ENCODE results near the gene CAMTA1.
"Not testable (repeated sequence)": the region's sequence is repeated elsewhere in the genome, so short reads cannot be mapped to it uniquely, and the experiment has no call there.

CAMTA1 gene

DNA sequence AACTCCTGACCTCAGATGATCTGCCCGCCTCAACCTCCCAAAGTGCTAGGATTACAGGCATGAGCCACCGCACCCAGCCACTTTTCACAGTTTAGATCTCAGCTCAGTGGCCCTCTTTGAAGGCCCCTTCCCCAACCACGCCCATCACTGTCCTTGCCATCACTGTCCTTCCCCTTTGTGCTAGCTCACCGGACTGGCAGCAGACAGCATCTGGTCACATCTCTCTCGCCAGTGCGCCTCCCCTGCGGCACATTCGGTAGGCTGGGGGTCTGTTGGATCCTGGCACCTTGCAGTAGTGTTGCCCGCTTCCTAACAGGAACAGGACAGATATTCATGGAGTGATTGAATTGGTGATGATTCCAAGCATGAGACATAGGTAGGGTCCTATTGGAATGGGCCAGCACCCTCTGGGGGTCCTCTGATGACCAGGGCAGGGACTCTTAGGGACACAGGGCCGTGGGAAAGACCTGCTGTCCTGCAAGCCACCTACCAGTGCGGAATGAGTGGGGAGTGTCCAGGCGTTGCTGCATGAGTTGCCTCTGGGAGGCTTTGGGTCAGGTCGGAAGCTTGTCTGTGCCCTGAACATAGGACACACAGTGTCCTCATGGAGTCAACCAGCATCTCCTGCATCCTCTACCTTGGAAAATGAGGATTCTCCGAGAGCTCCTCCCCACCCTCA, 807.0 kb downstream of the CAMTA1 start:
- no peak for DNase-seq (ENCODE audit: low read depth in 2 of 2, low spot score in 1 of 2)

DNA sequence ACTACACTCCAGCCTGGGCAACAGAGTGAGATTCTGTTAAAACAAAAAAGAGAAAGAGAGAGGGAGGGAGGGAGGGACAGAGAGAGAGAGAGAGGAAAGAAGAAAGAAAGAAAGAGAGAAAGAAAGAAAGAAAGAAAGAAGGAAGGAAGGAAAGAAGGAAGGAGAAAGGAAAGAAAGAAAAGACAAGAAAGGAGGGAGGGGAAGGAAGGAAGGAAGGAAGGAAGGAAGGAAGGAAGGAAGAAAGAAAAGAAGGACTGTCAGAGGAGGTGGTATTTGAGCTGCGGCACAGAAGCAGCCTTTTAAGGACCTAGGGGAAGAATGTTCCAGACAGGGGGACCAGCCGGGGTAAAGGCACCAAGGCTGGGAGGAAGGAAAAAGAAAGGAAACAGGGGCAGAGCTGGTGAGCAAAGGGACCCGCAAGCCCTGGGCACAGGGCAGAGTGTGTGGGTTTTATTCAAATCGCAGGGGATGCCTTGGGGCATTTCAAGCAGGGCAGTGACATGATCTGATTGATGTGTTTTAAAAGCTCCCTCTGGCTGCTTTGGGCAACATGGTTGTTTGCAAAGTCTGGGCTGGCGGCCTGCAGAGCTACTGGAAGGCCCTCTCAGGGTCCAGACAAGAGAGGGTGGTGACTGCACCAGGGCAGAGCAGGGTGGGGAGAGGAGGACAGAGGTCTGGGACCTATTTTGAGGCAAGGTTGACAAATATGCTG, 808.9 kb downstream of the CAMTA1 start:
- DNase-seq (ENCODE audit: low read depth in 2 of 2, low spot score in 1 of 2): no peak

DNA sequence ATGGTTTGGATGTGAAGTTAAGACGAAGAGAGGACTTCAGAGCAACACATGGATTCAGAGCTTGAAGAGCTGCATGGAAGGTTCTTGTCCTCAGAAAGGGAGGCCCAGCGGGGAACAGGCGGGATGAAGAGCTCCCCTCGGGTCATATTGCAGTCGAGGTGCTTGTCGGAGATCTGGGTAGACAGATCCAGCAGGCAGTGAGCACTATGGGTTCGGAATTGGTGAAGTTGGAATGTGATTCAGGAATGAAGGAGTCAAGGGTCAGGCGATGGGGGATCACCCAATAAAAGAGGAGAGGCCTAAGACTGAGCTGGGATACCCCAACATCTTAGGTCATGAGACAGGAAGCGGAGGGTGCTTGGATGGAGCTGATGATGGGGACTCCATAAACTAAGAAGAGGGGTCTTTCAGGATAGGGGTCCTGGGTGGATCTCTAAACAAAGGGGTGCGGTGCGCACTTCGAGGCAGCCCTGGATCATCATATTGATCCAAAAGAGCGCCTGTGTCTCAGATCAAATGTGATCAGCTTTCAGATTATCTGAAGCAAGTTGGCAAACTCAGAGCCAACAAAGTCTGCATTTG, 809.6 kb downstream of the CAMTA1 start:
- no peak for DNase-seq (ENCODE audit: low read depth in 2 of 2, low spot score in 1 of 2)

DNA sequence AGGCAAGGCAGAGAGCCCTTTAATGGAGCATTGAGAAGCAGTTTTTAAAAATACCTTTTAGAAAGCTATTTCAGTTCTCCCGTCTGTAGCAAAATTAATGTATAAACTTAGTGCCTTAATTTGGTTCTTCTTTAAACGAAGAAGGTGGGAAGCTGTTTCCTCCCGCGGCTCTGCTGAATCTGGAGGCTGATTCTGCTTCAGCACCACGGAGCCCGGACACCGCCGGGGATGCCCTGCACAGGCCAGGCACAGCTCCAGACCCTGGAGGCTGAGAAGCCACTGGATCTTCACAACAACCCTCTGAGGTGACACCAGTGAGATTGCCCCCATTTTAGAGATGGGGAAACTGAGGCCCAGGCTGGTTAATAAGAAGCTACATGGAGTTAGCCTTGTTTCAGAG, 810.1 kb downstream of the CAMTA1 start:
- DNase-seq (ENCODE audit: low read depth in 2 of 2, low spot score in 1 of 2): no peak

DNA sequence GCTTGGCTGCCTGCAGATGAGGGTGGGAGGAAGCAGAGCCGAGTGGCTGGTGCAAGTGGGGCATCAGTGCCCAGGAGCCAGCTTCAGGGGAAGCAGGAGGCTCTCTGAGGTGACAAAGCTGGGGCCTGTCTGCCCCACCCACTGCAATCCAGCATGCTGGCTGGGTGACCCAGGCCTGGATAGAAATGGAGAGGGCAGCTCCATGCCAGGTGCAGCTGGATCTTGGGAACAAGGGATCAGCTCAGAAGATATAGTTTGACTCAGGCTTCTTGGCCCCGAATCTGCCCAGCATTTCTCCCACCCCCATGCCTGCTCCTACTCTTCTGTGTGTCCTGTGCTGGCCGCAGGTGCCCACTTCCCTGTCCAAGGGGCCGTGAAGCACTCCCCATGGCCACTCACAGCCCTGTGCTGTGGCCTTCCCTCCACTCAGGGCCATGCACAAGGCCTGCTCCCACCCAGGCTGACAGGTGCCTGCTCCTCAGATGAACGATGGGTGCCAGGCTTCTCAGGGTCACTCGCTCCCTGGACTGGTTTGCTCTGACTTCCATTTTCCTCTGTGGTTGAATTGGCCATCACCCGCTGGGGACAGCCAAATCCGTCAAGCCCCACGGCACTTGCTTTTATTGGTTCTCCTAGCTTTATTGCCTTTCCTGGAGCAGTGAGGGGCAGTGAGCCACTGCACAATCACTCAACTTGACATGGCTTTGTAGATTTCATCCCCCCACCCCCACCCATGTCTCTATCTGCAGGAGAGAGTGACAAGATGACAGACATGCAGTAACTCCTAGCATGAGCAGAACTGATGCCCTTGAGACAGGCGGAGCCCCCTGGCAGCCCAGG, 811.1 kb downstream of the CAMTA1 start:
- DNase-seq (ENCODE audit: low read depth in 2 of 2, low spot score in 1 of 2): no peak

DNA sequence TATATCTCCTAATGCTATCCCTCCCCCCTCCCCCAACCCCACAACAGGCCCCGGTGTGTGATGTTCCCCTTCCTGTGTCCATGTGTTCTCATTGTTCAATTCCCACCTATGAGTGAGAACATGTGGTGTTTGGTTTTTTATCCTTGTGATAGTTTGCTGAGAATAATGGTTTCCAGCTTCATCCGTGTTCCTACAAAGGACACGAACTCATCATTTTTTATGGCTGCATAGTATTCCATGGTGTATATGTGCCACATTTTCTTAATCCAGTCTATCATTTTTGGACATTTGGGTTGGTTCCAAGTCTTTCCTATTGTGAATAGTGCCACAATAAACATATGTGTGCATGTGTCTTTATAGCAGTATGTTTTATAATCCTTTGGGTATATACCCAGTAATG, 812.8 kb downstream of the CAMTA1 start:
- not testable (repeated sequence) for DNase-seq (ENCODE audit: low read depth in 2 of 2, low spot score in 1 of 2)

DNA sequence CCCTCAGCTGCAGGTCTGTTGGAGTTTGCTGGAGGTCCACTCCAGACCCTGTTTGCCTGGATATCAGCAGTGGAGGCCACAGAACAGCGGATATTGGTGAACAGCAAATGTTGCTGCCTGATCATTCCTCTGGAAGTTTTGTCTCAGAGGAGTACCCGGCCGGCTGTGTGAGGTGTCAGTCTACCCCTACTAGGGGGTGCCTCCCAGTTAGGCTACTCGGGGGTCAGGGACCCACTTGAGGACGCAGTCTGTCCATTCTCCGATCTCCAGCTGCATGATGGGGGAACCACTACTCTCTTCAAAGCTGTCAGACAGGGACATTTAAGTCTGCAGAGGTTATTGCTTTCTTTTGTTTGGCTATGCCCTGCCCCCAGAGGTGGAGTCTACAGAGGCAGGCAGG, 819.7 kb downstream of the CAMTA1 start:
- not testable (repeated sequence) for DNase-seq (ENCODE audit: low read depth in 2 of 2, low spot score in 1 of 2)

DNA sequence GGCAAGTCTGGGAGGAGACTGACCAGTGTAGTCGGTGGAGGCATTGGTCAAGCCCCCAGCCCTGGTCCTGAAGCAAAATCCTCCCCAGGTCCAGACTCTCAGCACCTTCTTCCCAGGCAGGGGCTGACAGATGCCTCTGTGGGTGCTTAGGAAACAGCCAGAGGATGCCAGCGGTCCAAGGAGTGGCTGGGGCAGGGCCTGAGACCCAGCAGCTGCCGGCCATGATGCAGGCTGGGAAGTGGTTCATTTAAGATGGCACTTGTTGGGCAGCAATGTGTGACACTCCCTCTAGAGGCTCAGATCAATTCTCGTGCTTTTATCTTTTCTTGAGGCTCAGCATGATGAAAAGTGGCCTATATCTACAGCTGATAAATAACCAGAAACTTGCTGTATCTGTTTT, 820.8 kb downstream of the CAMTA1 start:
- no peak for DNase-seq (ENCODE audit: low read depth in 2 of 2, low spot score in 1 of 2)

- no peak for DNase-seq (ENCODE audit: low read depth in 2 of 2, low spot score in 1 of 2)
These were observed 821.8 kb downstream of the CAMTA1 start for GRCh38 chr1:7607097-7607496.

- no peak for DNase-seq (ENCODE audit: low read depth in 2 of 2, low spot score in 1 of 2)
These were observed 823.5 kb downstream of the CAMTA1 start for GRCh38 chr1:7608628-7609305.

GRCh38 chr1:7609311-7609994, 824.2 kb downstream of the CAMTA1 start:
- no peak for DNase-seq (ENCODE audit: low read depth in 2 of 2, low spot score in 1 of 2)

DNA sequence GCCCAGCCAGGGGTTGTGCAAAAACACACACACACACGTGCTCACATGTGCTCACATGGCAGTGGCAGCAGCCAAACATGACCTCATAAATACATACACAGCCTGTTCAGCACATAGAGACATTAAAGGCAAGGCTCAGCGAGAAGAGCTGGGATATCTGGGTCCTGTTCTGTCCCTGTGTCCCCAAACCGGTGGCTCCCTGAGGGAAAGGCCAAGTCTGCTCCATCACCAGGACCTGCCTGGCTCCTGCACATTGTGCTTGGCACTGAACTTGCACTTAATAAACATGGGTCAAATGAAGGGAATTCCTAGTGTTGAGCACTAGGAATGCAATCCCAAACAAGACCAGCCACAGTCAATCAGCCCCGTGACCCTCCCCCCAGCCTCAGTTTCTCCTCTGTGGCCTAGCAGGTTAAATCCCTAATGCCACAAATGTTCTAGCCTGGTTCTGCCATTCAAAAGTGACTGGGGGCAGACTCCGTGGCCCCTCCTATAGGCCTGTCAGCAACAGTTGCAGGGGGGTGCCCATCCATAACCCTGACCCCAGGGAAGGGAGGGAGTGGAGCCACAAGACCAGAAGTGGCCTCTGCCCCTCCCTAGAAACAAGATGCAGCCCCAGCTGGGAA, 825.0 kb downstream of the CAMTA1 start:
- no peak for DNase-seq (ENCODE audit: low read depth in 2 of 2, low spot score in 1 of 2)

DNA sequence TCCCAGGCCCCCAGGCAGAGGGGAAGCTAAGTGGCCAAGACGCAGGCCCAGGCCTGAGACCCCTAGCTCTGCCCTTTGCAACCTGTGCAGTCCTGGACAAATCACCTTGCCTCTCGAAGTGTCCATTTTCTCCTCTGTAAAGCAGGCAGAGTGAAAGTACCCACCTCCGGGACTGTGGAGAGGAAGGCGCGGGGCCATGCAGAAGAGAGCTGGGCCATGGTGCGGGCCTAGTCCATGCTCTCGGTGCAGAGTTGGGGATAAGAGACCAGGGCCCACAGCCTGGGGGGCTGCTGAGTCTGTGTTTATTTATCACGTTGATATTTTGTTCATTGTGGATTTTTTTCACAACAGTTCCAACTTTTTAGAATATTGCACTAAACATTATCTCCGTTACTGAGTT, 825.7 kb downstream of the CAMTA1 start:
- DNase-seq (ENCODE audit: low read depth in 2 of 2, low spot score in 1 of 2): no peak

- DNase-seq (ENCODE audit: low read depth in 2 of 2, low spot score in 1 of 2): no peak
These were observed 826.3 kb downstream of the CAMTA1 start for GRCh38 chr1:7611421-7612010.

DNA sequence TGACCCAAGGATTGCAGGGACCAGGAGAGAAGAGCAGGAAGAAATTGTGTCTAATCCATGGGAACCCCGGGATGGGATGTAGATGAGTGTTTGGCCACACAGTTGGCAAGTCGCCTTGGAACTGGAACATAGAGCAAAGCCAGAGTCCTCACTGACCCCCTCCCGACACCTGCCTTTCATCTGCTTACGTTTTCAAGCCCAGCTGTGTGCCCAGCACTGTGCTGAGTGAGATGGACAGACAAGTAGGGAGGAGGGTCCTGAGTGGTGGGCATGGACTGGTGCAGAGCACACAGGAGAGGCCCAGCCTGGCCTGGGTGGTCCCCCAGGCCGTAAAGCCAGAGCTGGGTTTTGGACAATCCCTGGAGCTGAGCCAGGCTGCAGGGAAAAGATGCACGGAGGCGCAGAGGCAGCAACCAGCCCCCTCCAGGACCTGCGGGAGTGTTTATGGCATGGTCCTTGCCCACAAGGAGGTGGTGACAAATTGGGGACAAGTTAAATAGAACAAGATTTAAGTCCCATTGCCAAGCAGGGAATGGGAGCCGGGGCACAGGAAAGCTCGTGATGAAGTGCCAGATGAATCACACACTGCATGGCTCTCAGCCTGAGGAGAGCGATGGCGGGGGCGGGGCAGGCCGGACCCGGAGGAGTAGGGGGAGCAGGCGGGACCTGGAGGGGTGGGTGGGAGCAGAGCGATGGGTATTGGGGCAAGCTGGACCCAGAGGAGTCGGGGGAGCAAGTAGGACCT, 828.0 kb downstream of the CAMTA1 start:
- no peak for DNase-seq (ENCODE audit: low read depth in 2 of 2, low spot score in 1 of 2)

DNA sequence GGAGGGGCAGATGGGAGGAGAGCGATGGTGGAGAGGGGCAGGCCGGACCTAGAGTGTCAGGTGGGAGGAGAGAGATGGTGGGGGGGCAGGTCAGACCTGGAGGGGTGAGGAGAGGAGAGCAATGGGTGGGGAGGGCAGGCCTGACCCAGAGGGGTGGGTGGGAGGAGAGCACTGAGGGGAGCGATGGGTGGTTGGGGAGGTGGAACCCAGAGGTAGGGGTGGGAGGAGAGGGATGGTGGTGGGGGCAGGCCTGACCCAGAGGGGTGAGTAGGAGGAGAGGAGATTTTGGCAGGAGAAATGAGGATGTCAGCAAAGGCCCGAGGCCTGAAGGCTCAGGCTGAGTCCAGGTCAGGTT, 828.6 kb downstream of the CAMTA1 start:
- DNase-seq (ENCODE audit: low read depth in 2 of 2, low spot score in 1 of 2): no peak

- no peak for DNase-seq (ENCODE audit: low read depth in 2 of 2, low spot score in 1 of 2)
These were observed 829.4 kb downstream of the CAMTA1 start for GRCh38 chr1:7614576-7615074.

GRCh38 chr1:7615138-7615537, 829.9 kb downstream of the CAMTA1 start:
- DNase-seq (ENCODE audit: low read depth in 2 of 2, low spot score in 1 of 2): no peak

Measured in stimulated activated CD8-positive, alpha-beta memory T cell treated with anti-CD3 and anti-CD28 coated beads, Interleukin-4, amount 100 ng/mL, for 4 hours (primary cell).